ENCODE data around the gene SNRPD3.
"Not testable (repeated sequence)": the region's sequence is repeated elsewhere in the genome, so short reads cannot be mapped to it uniquely, and the experiment has no call there.

Gene SNRPD3

DNA sequence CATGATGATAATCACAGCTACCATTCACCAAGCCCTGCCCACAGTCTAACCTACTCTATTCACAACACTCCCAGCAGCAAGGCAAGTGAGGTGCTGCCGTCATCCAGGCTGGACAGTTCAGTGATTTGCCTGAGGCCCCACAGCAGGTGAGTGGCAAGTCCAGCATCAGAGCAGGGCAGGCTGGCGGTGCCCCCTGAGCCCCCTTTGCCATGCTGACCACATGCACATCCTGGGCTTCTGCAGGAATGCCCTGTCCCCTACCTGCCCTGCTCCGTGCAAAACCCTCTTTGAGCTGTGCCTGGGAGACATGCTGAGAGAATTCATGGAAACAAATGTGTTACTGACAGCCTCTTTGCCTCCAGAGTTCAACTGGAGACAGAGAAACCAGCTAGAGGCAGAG is 54.1 kb downstream of the SNRPD3 start:
- H3K4me1 ChIP-seq (ENCODE audit: low read length); H2AFZ ChIP-seq (ENCODE audit: low read depth, low read length); H3K36me3 ChIP-seq (replicated peaks; ENCODE audit: low read depth, low read length); H3K9me3 ChIP-seq (ENCODE audit: insufficient read depth, low read length); H3K4me3 ChIP-seq (ENCODE audit: low read length); H3K27me3 ChIP-seq (ENCODE audit: low read depth, low read length); H3K9ac ChIP-seq (ENCODE audit: low read length); H4K20me1 ChIP-seq (ENCODE audit: insufficient read depth, low read length); H3K4me2 ChIP-seq (ENCODE audit: low read length); H3K27ac ChIP-seq (ENCODE audit: low read length): not testable (repeated sequence)
- peaks cover 18% of the 10 kb centered on the region for H3K79me2 ChIP-seq (ENCODE audit: low read length)

GRCh38 chr22:24614794-24615193 is 59.0 kb downstream of the SNRPD3 start:
- H3K4me3 ChIP-seq (ENCODE audit: low read length), result not testable (repeated sequence)

DNA sequence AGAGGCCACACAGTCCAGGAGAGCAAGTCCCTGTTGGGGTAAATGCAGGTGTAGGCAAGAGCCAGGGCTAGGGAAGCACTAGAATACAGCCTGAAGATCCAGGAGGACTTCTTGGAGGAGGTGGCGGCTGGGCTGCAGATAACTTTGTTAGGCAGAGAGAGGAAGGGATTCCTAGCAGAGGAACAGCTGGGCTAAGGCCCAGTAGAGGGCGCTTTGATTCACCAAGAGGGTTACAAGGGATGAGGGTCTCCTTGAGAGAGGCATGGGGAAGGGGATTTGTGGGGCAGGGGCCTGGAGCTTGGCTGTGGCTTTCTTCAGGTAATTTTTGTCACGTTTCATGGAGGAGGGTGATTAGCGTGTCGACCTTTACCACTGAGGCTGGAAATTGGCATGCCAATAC is 65.4 kb downstream of the SNRPD3 start:
- H3K4me1 ChIP-seq (ENCODE audit: low read length); H3K4me3 ChIP-seq (ENCODE audit: low read length); H3K27ac ChIP-seq (ENCODE audit: low read length); H3K36me3 ChIP-seq (replicated peaks; ENCODE audit: low read depth, low read length); H3K9ac ChIP-seq (ENCODE audit: low read length); H3K27me3 ChIP-seq (ENCODE audit: low read depth, low read length); H3K79me2 ChIP-seq (ENCODE audit: low read length); H3K4me2 ChIP-seq (ENCODE audit: low read length); H4K20me1 ChIP-seq (ENCODE audit: insufficient read depth, low read length); H2AFZ ChIP-seq (ENCODE audit: low read depth, low read length); H3K9me3 ChIP-seq (ENCODE audit: insufficient read depth, low read length): not testable (repeated sequence)

More at GRCh38 chr22:24614794-24615193, 59.0 kb downstream of the SNRPD3 start:
- not testable (repeated sequence) for H3K4me2 ChIP-seq (ENCODE audit: low read length); H3K4me1 ChIP-seq (ENCODE audit: low read length); H4K20me1 ChIP-seq (ENCODE audit: insufficient read depth, low read length); H3K36me3 ChIP-seq (replicated peaks; ENCODE audit: low read depth, low read length); H3K27me3 ChIP-seq (ENCODE audit: low read depth, low read length); H3K9ac ChIP-seq (ENCODE audit: low read length); H3K27ac ChIP-seq (ENCODE audit: low read length); H3K79me2 ChIP-seq (ENCODE audit: low read length); H3K9me3 ChIP-seq (ENCODE audit: insufficient read depth, low read length); H2AFZ ChIP-seq (ENCODE audit: low read depth, low read length)

DNA sequence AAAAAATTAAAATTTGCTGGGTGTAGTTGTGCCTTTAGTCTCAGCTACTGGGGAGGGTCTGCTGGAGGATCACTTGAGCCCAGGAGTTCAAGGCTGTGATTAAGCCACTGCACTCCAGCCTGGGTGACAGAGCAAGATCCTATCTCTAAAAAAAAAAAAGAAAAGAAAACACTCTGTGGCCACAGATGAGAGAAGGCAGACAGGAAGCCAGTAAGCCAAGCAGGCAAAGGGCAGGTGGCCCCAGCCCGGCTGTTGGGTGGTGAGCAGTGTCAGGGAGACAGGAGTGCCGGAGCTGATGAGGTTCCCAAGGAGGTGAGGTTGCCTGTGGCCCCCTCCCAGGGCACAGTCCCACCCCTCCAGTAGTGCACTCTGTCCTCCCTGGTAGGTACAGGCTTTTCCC is 66.8 kb downstream of the SNRPD3 start:
- H4K20me1 ChIP-seq (ENCODE audit: insufficient read depth, low read length); H3K4me1 ChIP-seq (ENCODE audit: low read length); H3K9me3 ChIP-seq (ENCODE audit: insufficient read depth, low read length); H3K79me2 ChIP-seq (ENCODE audit: low read length); H3K36me3 ChIP-seq (replicated peaks; ENCODE audit: low read depth, low read length); H3K27me3 ChIP-seq (ENCODE audit: low read depth, low read length); H3K4me3 ChIP-seq (ENCODE audit: low read length); H3K4me2 ChIP-seq (ENCODE audit: low read length); H2AFZ ChIP-seq (ENCODE audit: low read depth, low read length); H3K27ac ChIP-seq (ENCODE audit: low read length); H3K9ac ChIP-seq (ENCODE audit: low read length): not testable (repeated sequence)
